Measurements from ENCODE around the gene GABRG3.

GABRG3 gene

GRCh38 chr15:27426805-27427204 is 455.8 kb downstream of the GABRG3 start:
- DNase-seq (ENCODE audit: low spot score), result no peak

GRCh38 chr15:27427276-27427675 is 456.3 kb downstream of the GABRG3 start:
- no peak for DNase-seq (ENCODE audit: low spot score)

- no peak for DNase-seq (ENCODE audit: low spot score)
These were observed 457.2 kb downstream of the GABRG3 start for GRCh38 chr15:27428151-27428550.

GRCh38 chr15:27429577-27429976 is 458.6 kb downstream of the GABRG3 start:
- no peak for DNase-seq (ENCODE audit: low spot score)

- no peak for DNase-seq (ENCODE audit: low spot score)
These were observed 462.6 kb downstream of the GABRG3 start for GRCh38 chr15:27433604-27434003.

- DNase-seq (ENCODE audit: low spot score), result no peak
These were observed 467.7 kb downstream of the GABRG3 start for GRCh38 chr15:27438403-27439375.

- no peak for DNase-seq (ENCODE audit: low spot score)
These were observed 470.1 kb downstream of the GABRG3 start for GRCh38 chr15:27441120-27441519.

- no peak for DNase-seq (ENCODE audit: low spot score)
These were observed 477.3 kb downstream of the GABRG3 start for GRCh38 chr15:27448234-27448633.

GRCh38 chr15:27448986-27449385 is 478.0 kb downstream of the GABRG3 start:
- DNase-seq (ENCODE audit: low spot score), result no peak

- DNase-seq (ENCODE audit: low spot score), result no peak
These were observed 479.0 kb downstream of the GABRG3 start for GRCh38 chr15:27449941-27450340.

GRCh38 chr15:27454281-27455075 is 483.5 kb downstream of the GABRG3 start:
- DNase-seq (ENCODE audit: low spot score), result no peak

GRCh38 chr15:27456807-27457206 is 485.8 kb downstream of the GABRG3 start:
- DNase-seq (ENCODE audit: low spot score), result no peak

GRCh38 chr15:27457766-27458165 is 486.8 kb downstream of the GABRG3 start:
- DNase-seq (ENCODE audit: low spot score), result no peak

GRCh38 chr15:27458345-27459084 is 487.5 kb downstream of the GABRG3 start:
- no peak for DNase-seq (ENCODE audit: low spot score)

GRCh38 chr15:27459836-27460235 is 488.9 kb downstream of the GABRG3 start:
- no peak for DNase-seq (ENCODE audit: low spot score)

- DNase-seq (ENCODE audit: low spot score), result no peak
These were observed 490.2 kb downstream of the GABRG3 start for GRCh38 chr15:27461181-27461580.

GRCh38 chr15:27463525-27464088 is 492.6 kb downstream of the GABRG3 start:
- DNase-seq (ENCODE audit: low spot score), result no peak

GRCh38 chr15:27464941-27465612 is 494.1 kb downstream of the GABRG3 start:
- no peak for DNase-seq (ENCODE audit: low spot score)

- DNase-seq (ENCODE audit: low spot score), result no peak
These were observed 495.8 kb downstream of the GABRG3 start for GRCh38 chr15:27466758-27467157.

- DNase-seq (ENCODE audit: low spot score), result no peak
These were observed 497.2 kb downstream of the GABRG3 start for GRCh38 chr15:27468151-27468591.

GRCh38 chr15:27473845-27474244 is 502.9 kb downstream of the GABRG3 start:
- no peak for DNase-seq (ENCODE audit: low spot score)
